Hepatocyte (in vitro differentiated cells): Measurements from ENCODE around the gene TIMD4. TPM values are rescaled to one million over a fixed set of nuclear protein-coding genes. Genes with fewer than 3 reads are reported as not detected.
"Not testable (repeated sequence)": the region's sequence is repeated elsewhere in the genome, so short reads cannot be mapped to it uniquely, and the experiment has no call there.

Experiments
- DNase-seq: peaks from one replicate; pipeline ENCODE4 v3.0.0-alpha.2; 2016; ENCODE audit warnings: low spot score
- H2AFZ ChIP-seq: fragments of 200-600 bp; sonication (generic); 2 replicates; pipeline ENCODE4 v1.6.0; 2016; ENCODE audit warnings: antibody characterized with exemption, mild to moderate bottlenecking
- H3K27ac ChIP-seq: fragments of 200-600 bp; sonication (generic); 2 replicates; pipeline ENCODE4 v1.5.1; 2016; ENCODE audit warnings: mild to moderate bottlenecking
- H3K27me3 ChIP-seq: fragments of 200-600 bp; sonication (generic); 2 replicates; pipeline ENCODE4 v1.6.1; 2016
- H3K36me3 ChIP-seq: fragments of 200-600 bp; sonication (generic); replicated peaks from 2 replicates; pipeline ENCODE4 v1.5.1; 2016; ENCODE audit warnings: low read depth; ENCODE audit not compliant: insufficient read depth
- H3K4me1 ChIP-seq: fragments of 200-600 bp; sonication (generic); 2 replicates; pipeline ENCODE4 v1.5.1; 2016; ENCODE audit warnings: mild to moderate bottlenecking, moderate library complexity; ENCODE audit not compliant: insufficient read depth
- H3K4me2 ChIP-seq: fragments of 200-600 bp; sonication (generic); 2 replicates; pipeline ENCODE4 v1.6.0; 2016
- H3K4me3 ChIP-seq: fragments of 200-600 bp; sonication (generic); 2 replicates; pipeline ENCODE4 v1.5.1; 2016; ENCODE audit warnings: mild to moderate bottlenecking
- H3K79me2 ChIP-seq: fragments of 200-600 bp; sonication (generic); 2 replicates; pipeline ENCODE4 v1.6.0; 2017; ENCODE audit warnings: mild to moderate bottlenecking
- H3K9me2 ChIP-seq: fragments of 200-600 bp; sonication (generic); replicated peaks from 2 replicates; pipeline ENCODE4 v1.6.0; 2017; ENCODE audit warnings: mild to moderate bottlenecking; ENCODE audit not compliant: insufficient read depth
- H3K9me3 ChIP-seq: fragments of 200-600 bp; sonication (generic); 2 replicates; pipeline ENCODE4 v1.5.1; 2016; ENCODE audit warnings: low read depth, mild to moderate bottlenecking
- H4K20me1 ChIP-seq: fragments of 200-600 bp; sonication (generic); 2 replicates; pipeline ENCODE4 v1.6.0; 2016; ENCODE audit warnings: mild to moderate bottlenecking; ENCODE audit not compliant: insufficient read depth, poor library complexity, severe bottlenecking
- CTCF ChIP-seq: fragments of 200-600 bp; sonication (generic); IDR thresholded peaks from 2 replicates; pipeline ENCODE4 v1.5.1; 2016; ENCODE audit warnings: antibody characterized with exemption, mild to moderate bottlenecking; ENCODE audit not compliant: poor library complexity
- EZH2 ChIP-seq: fragments of 200-600 bp; sonication (generic); IDR thresholded peaks from 2 replicates; pipeline ENCODE4 v1.6.1; 2016; ENCODE audit warnings: antibody characterized with exemption, mild to moderate bottlenecking, borderline replicate concordance
- EZH2phosphoT487 ChIP-seq: fragments of 200-600 bp; sonication (generic); IDR thresholded peaks from one replicate; pipeline ENCODE4 v1.6.1; 2018; ENCODE audit warnings: antibody characterized with exemption, mild to moderate bottlenecking, low read depth, moderate library complexity; ENCODE audit not compliant: unreplicated experiment, severe bottlenecking
- WGBS: methylation state at CpG from one replicate; pipeline ENCODE4 v1.1.6; 2016; ENCODE audit warnings: low lambda C conversion rate; ENCODE audit errors: missing lambda C conversion rate; 5-methylcytosine and 5-hydroxymethylcytosine counted together
- polyA plus RNA-seq: library from polyadenylated mRNA; unstranded; fragments of >200 nt; fragmentation: Nextera tagmentation; extraction: Ambion mirVana; gene quantifications from 2 replicates; pipeline ENCODE4 v1.2.1, GENCODE V29; 2016
- total RNA-seq: library from RNA; depleted of rRNA; stranded (reverse); fragments of >200 nt; gene quantifications from 2 replicates; pipeline ENCODE4 v1.2.3, GENCODE V29; 2014

The TIMD4 gene
- total and polyA plus RNA-seq, 2 experiments from 2014 or later: 0.42 to 1.1 TPM

- H3K79me2 ChIP-seq: no peaks in the 10 kb centered on the region
- no peak overlapping the region for H3K27ac ChIP-seq
- no peaks in the 10 kb centered on the region for H3K9me2 ChIP-seq
- no peaks in the 10 kb centered on the region for H3K27me3 ChIP-seq
- no peak for DNase-seq
- no peak overlapping the region for H3K4me2 ChIP-seq
- 90% methylated on average over 1 of the region's 1 CpG for WGBS
- H2AFZ ChIP-seq: no peak overlapping the region
- H3K9me3 ChIP-seq: no peaks in the 10 kb centered on the region
- no peak overlapping the region for H3K4me3 ChIP-seq
- TF ChIP-seq EZH2 (no peak), EZH2phosphoT487 (no peak), CTCF (no peak)
- no peaks in the 10 kb centered on the region for H4K20me1 ChIP-seq
- no peaks in the 10 kb centered on the region for H3K4me1 ChIP-seq
- H3K36me3 ChIP-seq: no peaks in the 10 kb centered on the region
Observed at GRCh38 chr5:156927545-156927944, 35.5 kb downstream of the TIMD4 start.

- 81% methylated on average over 4 of the region's 4 CpGs for WGBS
- not testable (repeated sequence) for DNase-seq, H3K4me3 ChIP-seq
Observed at GRCh38 chr5:156925767-156926166, 37.3 kb downstream of the TIMD4 start.

GRCh38 chr5:156922207-156922792 is 40.7 kb downstream of the TIMD4 start:
- Histone ChIP-seq H3K9me2 (no peaks in the 10 kb centered on the region), H3K4me3 (no peak overlapping the region), H3K4me1 (no peaks in the 10 kb centered on the region), H4K20me1 (no peaks in the 10 kb centered on the region), H3K4me2 (no peak overlapping the region), H3K79me2 (no peaks in the 10 kb centered on the region), H3K27ac (no peak overlapping the region), H3K9me3 (no peaks in the 10 kb centered on the region), H3K27me3 (no peaks in the 10 kb centered on the region), H2AFZ (no peak overlapping the region), H3K36me3 (no peaks in the 10 kb centered on the region)
- WGBS: 93% methylated on average over 3 of the region's 3 CpGs
- TF ChIP-seq EZH2 (no peak), CTCF (no peak), EZH2phosphoT487 (no peak)
- no peak for DNase-seq

More at GRCh38 chr5:156925767-156926166, 37.3 kb downstream of the TIMD4 start:
- not testable (repeated sequence) for H3K9me2 ChIP-seq, H3K9me3 ChIP-seq, H3K27ac ChIP-seq, H4K20me1 ChIP-seq, H3K79me2 ChIP-seq, H3K4me1 ChIP-seq, H3K27me3 ChIP-seq, H3K4me2 ChIP-seq, H3K36me3 ChIP-seq, H2AFZ ChIP-seq

- H3K4me1 ChIP-seq: no peaks in the 10 kb centered on the region
- peak overlapping the region; percentile 9 for H3K27ac ChIP-seq
- no peaks in the 10 kb centered on the region for H3K27me3 ChIP-seq
- DNase-seq: no peak
- no peak overlapping the region for H2AFZ ChIP-seq
- no peaks in the 10 kb centered on the region for H3K79me2 ChIP-seq
- no peak for TF ChIP-seq CTCF
- no peak for TF ChIP-seq EZH2phosphoT487
- no peak for TF ChIP-seq EZH2
- 79% methylated on average over 3 of the region's 3 CpGs for WGBS
- H3K4me2 ChIP-seq: peak overlapping the region; percentile 5
- H3K9me2 ChIP-seq: no peaks in the 10 kb centered on the region
- no peaks in the 10 kb centered on the region for H3K36me3 ChIP-seq
- no peaks in the 10 kb centered on the region for H4K20me1 ChIP-seq
- no peak overlapping the region for H3K4me3 ChIP-seq
- no peaks in the 10 kb centered on the region for H3K9me3 ChIP-seq
Observed at GRCh38 chr5:156920861-156921431, 42.1 kb downstream of the TIMD4 start.
